GM10248 (cell line): ENCODE data around the gene SHPK.

Experiments
- CTCF ChIA-PET: fragments of 300-600 bp; sonication (Branson Sonifier 250); formaldehyde crosslinking; extraction: SDS; loops from one replicate; lab custom pipeline; 2021; ENCODE audit warnings: antibody characterized with exemption; lab: Yijun Ruan, JAX
- POLR2A ChIA-PET: fragments of 350-650 bp; sonication (Branson Sonifier 250); formaldehyde crosslinking; extraction: SDS; loops from one replicate; lab custom pipeline; 2020; ENCODE audit warnings: antibody characterized with exemption; lab: Yijun Ruan, JAX
- DNase-seq: peaks from one replicate; pipeline ENCODE4 v3.0.0; 2012; ENCODE audit errors: extremely low spot score
- TF ChIP-seq, protein P1 (sequence below): IDR thresholded peaks from 2 replicates; pipeline ENCODE4 v1.5.1; 2012; ENCODE audit warnings: mild to moderate bottlenecking, low read depth; ENCODE audit errors: extremely low read depth, missing control alignments, control extremely low read depth

The SHPK gene

DNA sequence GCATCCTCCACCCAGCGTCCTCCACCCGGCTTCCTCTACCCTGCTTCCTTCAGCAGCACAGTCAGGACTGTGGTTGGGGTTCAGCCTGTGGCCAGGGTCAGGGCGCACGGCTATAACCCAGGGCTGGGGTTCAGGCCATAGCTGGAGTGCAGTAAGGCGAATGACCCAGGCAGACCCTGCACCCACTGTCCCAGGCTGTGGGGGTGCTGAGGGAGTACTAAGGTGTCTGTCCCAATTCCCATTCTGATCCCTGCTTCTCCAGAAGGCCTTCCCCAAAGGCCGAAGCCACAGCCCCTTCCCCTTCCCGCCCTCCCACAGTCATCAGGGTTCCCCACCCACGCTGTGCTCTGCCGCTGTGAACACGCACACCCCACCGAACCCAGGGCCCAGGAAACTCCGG is 45.0 kb upstream of the SHPK start:
- ChIA-PET CTCF (no interaction called here), POLR2A (no interaction called here)
- TF ChIP-seq, protein P1, sequence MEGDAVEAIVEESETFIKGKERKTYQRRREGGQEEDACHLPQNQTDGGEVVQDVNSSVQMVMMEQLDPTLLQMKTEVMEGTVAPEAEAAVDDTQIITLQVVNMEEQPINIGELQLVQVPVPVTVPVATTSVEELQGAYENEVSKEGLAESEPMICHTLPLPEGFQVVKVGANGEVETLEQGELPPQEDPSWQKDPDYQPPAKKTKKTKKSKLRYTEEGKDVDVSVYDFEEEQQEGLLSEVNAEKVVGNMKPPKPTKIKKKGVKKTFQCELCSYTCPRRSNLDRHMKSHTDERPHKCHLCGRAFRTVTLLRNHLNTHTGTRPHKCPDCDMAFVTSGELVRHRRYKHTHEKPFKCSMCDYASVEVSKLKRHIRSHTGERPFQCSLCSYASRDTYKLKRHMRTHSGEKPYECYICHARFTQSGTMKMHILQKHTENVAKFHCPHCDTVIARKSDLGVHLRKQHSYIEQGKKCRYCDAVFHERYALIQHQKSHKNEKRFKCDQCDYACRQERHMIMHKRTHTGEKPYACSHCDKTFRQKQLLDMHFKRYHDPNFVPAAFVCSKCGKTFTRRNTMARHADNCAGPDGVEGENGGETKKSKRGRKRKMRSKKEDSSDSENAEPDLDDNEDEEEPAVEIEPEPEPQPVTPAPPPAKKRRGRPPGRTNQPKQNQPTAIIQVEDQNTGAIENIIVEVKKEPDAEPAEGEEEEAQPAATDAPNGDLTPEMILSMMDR, result no peak
- no peak for DNase-seq

DNA sequence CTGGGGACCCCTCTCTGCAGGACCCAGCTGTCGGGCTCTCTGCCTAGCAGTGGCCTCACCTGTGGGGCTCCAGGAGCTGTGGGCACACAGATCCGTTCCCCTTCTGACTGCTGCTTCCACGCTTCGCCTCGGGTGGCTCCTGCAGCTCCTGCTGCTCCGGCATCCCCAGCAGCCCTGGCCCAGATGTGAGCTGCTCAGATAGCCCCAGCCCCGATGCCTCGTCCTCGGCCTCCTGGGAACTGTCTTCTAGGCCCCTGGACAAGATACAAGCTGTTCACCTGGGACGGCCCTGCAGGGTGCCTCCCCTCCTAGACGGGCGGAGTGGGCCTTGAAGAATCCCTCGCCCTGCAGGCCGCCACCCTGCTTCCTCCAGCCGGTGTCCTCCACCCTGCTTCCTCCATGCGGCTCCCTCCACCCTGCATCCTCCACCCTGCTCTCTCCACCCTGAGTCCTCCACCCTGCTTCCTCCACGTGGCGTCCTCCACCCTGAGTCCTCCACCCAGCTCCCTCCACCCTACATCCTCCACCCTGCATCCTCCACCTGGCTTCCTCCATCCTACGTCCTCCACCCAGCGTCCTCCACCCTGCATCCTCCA is 43.6 kb upstream of the SHPK start:
- ChIA-PET CTCF (interaction anchor here (0.7 to 1.4 kb wide), 3 partner anchors 49 to 121 kb away, joined by 3 read pairs; partner anchors contain the start of gene ITGAE), POLR2A (interaction anchor here (0.5 kb wide), 2 partner anchors 9 to 42 kb away, joined by 3 to 5 read pairs; no protein-coding TSS in a partner anchor)
- TF ChIP-seq, protein P1, result no peak
- DNase-seq, result no peak

DNA sequence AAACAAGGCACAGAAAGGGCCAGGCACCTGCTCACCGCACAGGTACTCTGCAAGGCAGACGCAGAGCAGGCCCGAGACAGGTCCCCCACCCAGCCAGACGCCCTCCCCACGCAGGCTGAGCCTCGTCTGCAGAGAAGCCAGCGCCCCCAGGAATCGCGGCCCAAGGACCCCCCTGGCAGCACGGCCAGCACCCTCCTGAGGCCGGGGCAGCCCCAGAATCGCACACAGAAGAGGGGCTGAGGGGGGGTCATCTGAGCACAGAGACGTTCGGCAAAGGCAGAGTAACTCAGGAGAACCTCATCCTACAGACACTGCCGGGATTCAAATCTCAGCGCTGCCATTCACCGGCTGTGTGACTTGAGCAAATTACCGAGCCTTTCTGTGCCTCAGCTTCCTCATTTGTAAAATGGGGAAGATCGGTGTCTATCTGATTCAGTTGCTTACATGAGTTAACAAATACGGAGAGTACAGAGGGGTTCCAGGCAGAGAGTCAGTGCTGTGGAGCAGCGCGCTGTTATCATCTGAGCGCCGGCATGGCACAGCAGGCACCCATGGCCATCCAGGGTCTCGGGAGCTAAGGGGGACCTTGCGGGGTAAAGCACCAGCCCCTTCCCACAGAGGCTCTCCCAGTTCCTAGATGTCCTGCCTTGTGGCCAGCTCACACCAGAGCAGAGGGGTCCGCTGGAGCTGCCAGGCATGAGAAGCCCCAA is 42.9 kb upstream of the SHPK start:
- ChIA-PET CTCF (interaction anchor here (0.7 to 1.4 kb wide), 5 partner anchors 50 to 148 kb away, joined by 3 to 5 read pairs (median 3); partner anchors contain the start of gene ITGAE), POLR2A (no interaction called here)
- no peak for DNase-seq
- TF ChIP-seq, protein P1, result no peak

DNA sequence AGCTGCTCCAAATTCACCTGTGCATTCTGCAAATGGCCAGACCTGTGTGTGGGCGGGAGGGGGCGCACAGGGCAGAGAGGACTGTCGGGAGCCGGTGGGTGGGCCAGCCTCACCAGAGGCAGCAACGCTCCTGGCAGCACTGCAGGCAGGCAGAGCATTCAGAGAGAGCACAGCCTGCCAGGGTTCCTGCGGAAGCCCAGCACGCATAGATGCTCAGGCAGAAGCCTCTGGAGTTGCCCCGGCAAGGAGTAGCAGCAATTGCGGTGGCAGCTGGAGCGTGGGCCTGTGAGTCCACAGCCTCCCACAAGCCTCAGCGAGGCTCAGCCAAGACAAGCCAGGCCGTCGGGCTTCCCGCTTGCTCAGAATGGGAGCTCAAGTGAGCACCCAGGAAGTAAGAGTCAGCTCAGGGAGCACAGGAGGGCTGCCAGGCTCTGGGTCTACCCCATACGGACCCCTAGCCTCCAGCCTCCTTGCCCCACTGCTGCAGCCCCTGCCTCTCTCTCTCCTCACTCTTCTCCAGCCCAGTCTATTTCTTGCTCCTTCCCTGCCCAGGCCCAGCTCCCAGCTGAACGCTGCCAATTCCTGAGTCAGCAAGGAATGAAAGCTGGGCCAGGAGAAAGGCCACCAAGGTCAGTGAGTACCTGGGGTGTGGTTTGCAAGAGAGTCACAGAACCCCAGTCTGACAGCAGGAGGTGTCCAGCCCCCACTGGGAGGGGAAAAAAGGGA is 42.2 kb upstream of the SHPK start:
- DNase-seq, result no peak
- TF ChIP-seq, protein P1, result no peak
- ChIA-PET CTCF (interaction anchor here (0.9 to 1.4 kb wide), 4 partner anchors 54 to 149 kb away, joined by 3 to 5 read pairs (median 4); partner anchors contain the start of gene ITGAE), POLR2A (no interaction called here)

DNA sequence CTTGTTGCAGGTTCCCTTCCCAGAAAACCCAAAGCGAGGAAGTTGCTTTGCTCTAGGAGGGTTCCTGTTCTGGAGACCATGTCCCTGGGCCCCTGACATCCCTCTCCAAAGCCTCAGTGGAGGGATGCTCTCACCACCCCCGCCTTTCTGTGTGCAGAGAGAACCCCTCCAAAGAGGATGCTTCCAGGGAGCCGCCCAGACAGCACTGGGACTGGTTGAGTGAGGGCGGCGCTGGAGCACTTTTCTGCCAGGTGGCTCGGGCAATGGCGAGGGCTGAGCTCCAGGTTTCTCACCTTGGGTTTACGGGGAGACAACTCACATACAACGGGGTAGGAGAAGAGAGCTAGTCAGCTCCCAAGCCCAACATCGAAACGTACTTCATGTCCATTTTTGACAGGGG is 39.8 kb upstream of the SHPK start:
- TF ChIP-seq, protein P1, result no peak
- POLR2A ChIA-PET, result no interaction called here
- CTCF ChIA-PET, result interaction anchor here (1.8 kb wide), 1 partner anchor 18 kb away, joined by 5 read pairs; no protein-coding TSS in a partner anchor
- DNase-seq, result no peak

DNA sequence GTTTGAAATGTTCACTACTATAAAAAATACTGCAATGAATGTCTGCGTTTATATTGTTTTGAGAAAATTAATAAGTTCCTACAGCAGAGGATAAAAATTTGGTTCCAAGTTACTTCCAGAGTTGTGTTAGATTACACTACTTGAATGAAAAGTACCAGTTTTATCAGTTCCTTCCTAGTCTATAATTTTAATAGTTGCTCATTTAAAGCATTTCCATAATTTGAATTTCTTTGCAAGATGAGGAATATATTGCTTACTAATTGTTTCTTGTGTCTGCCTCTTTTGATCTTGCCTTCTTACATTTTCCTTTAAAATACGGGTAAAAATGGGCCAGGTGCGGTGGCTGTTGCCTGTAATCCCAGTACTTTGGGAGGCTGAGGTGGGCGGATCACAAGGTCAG is 36.5 kb upstream of the SHPK start:
- TF ChIP-seq, protein P1, result no peak
- ChIA-PET POLR2A (no interaction called here), CTCF (interaction anchor here (1.3 kb wide), 1 partner anchor 10 kb away, joined by 5 read pairs; no protein-coding TSS in a partner anchor)
- no peak for DNase-seq
